Colonic mucosa (tissue), 4 donors: ENCODE measurements around the gene ABCA4. TPM values are rescaled to one million over a fixed set of nuclear protein-coding genes. Genes with fewer than 3 reads are reported as not detected.

ENCODE experiments used
- DNase-seq: peaks from one replicate; pipeline ENCODE4 v3.0.0-alpha.2; 2020
- H3K27ac ChIP-seq: fragments of 200-600 bp; one replicate; pipeline ENCODE4 v1.8.0; 2021
- H3K27me3 ChIP-seq: fragments of 200-600 bp; one replicate; pipeline ENCODE4 v1.8.0; 2021
- H3K36me3 ChIP-seq: fragments of 200-600 bp; one replicate; pipeline ENCODE4 v1.8.0; 2021
- H3K4me1 ChIP-seq: fragments of 200-600 bp; one replicate; pipeline ENCODE4 v1.8.0; 2021; ENCODE audit warnings: mild to moderate bottlenecking
- H3K4me3 ChIP-seq: fragments of 200-600 bp; one replicate; pipeline ENCODE4 v1.8.0; 2021
- H3K9ac ChIP-seq, 2 donors: one replicate each; pipeline ENCODE4 v1.7.0; 2013; ENCODE audit warnings: control low read depth in 2 of 2, low read depth in 2 of 2, low read length in 2 of 2
- H3K9me3 ChIP-seq: fragments of 200-600 bp; one replicate; pipeline ENCODE4 v1.8.0; 2021
- CTCF ChIP-seq: fragments of 200-600 bp; IDR thresholded peaks from one replicate; pipeline ENCODE4 v1.8.0; 2022; ENCODE audit warnings: antibody characterized with exemption, mild to moderate bottlenecking
- intact Hi-C: fragments of 100-400 bp; cut with DNase I; formaldehyde crosslinking; loops from one replicate; pipeline ENCODE4 v1.14.1; 2022
- total RNA-seq, 2 donors: library from RNA; stranded (reverse); fragmentation: NEBNext Ultra II Directional in 1 of 2; extraction: Animal tissue kit (Norgen Biotek cat#: 25700) in 1 of 2; gene quantifications; one replicate each; pipeline ENCODE4 v1.2.1, GENCODE V29; 2021
- donor health status: healthy.
- donor health status: DM: no; HTN: no; CAD: no.
- donor health status: DM: no; HTN: no; CAD: no.

Gene ABCA4
- total RNA-seq, 2 donors from 2014 or later, result 0.02 to 0.27 TPM

- no peak for TF ChIP-seq CTCF
- Histone ChIP-seq H3K36me3 (no peaks in the 10 kb centered on the region), H3K27ac (no peak overlapping the region), H3K4me3 (no peak overlapping the region), H3K9me3 (no peaks in the 10 kb centered on the region), H3K27me3 (no peaks in the 10 kb centered on the region), H3K4me1 (no peaks in the 10 kb centered on the region), H3K9ac (no peak overlapping the region)
- intact Hi-C loops, result no loop called here
- DNase-seq, result no peak
Observed at GRCh38 chr1:93977598-93977945, 143.4 kb downstream of the ABCA4 start.

- Histone ChIP-seq H3K4me1 (no peaks in the 10 kb centered on the region), H3K4me3 (no peak overlapping the region), H3K9ac (no peak overlapping the region), H3K36me3 (no peaks in the 10 kb centered on the region), H3K9me3 (no peaks in the 10 kb centered on the region), H3K27me3 (no peaks in the 10 kb centered on the region), H3K27ac (no peak overlapping the region)
- intact Hi-C loops, result no loop called here
- TF ChIP-seq CTCF, result no peak
- no peak for DNase-seq
Observed at GRCh38 chr1:93976711-93977597, 144.0 kb downstream of the ABCA4 start.

- H3K9ac ChIP-seq, result no peak overlapping the region
- H3K4me1 ChIP-seq, result no peaks in the 10 kb centered on the region
- no peak for DNase-seq
- intact Hi-C loops, result no loop called here
- TF ChIP-seq CTCF, result no peak
- H3K27me3 ChIP-seq, result no peaks in the 10 kb centered on the region
- H3K27ac ChIP-seq, result no peak overlapping the region
- H3K9me3 ChIP-seq, result no peaks in the 10 kb centered on the region
- no peak overlapping the region for H3K4me3 ChIP-seq
- H3K36me3 ChIP-seq, result no peaks in the 10 kb centered on the region
Observed at GRCh38 chr1:93976291-93976690, 144.7 kb downstream of the ABCA4 start.

- H3K9me3 ChIP-seq, result no peaks in the 10 kb centered on the region
- H3K9ac ChIP-seq, result no peak overlapping the region
- no peak for TF ChIP-seq CTCF
- intact Hi-C loops, result no loop called here
- H3K27me3 ChIP-seq, result no peaks in the 10 kb centered on the region
- no peaks in the 10 kb centered on the region for H3K36me3 ChIP-seq
- DNase-seq, result no peak
- no peak overlapping the region for H3K27ac ChIP-seq
- H3K4me3 ChIP-seq, result no peak overlapping the region
- no peaks in the 10 kb centered on the region for H3K4me1 ChIP-seq
Observed at GRCh38 chr1:93972341-93972740, 148.6 kb downstream of the ABCA4 start.

GRCh38 chr1:93969887-93970286 is 151.1 kb downstream of the ABCA4 start:
- H3K9ac ChIP-seq, result no peak overlapping the region
- no peak for TF ChIP-seq CTCF
- no peak overlapping the region for H3K27ac ChIP-seq
- no peaks in the 10 kb centered on the region for H3K36me3 ChIP-seq
- H3K4me1 ChIP-seq, result no peaks in the 10 kb centered on the region
- H3K9me3 ChIP-seq, result no peaks in the 10 kb centered on the region
- DNase-seq, result no peak
- no peaks in the 10 kb centered on the region for H3K27me3 ChIP-seq
- intact Hi-C loops, result no loop called here
- no peak overlapping the region for H3K4me3 ChIP-seq
